Glutamatergic neuron (in vitro differentiated cells): ENCODE results near the gene POC5. TPM values are rescaled to one million over a fixed set of nuclear protein-coding genes. Genes with fewer than 3 reads are reported as not detected.

ENCODE experiments used
- DNase-seq: peaks from one replicate; pipeline ENCODE4 v3.0.0; 2022
- H3K27ac Mint-ChIP-seq: one replicate; pipeline ENCODE4 v1.8.0; 2020; ENCODE audit warnings: mild to moderate bottlenecking, mixed read lengths, inconsistent platforms; ENCODE audit not compliant: unreplicated experiment
- H3K27me3 Mint-ChIP-seq: one replicate; pipeline ENCODE4 v1.8.0; 2020; ENCODE audit warnings: mild to moderate bottlenecking, moderate library complexity, mixed read lengths, inconsistent platforms; ENCODE audit not compliant: unreplicated experiment
- H3K36me3 Mint-ChIP-seq: one replicate; pipeline ENCODE4 v1.8.0; 2020; ENCODE audit warnings: mild to moderate bottlenecking, mixed read lengths, inconsistent platforms; ENCODE audit not compliant: unreplicated experiment
- H3K4me1 Mint-ChIP-seq: one replicate; pipeline ENCODE4 v1.8.0; 2020; ENCODE audit warnings: mild to moderate bottlenecking, low read depth, mixed read lengths, inconsistent platforms; ENCODE audit not compliant: unreplicated experiment
- H3K4me3 Mint-ChIP-seq: one replicate; pipeline ENCODE4 v1.8.0; 2020; ENCODE audit warnings: mild to moderate bottlenecking, mixed read lengths, inconsistent platforms; ENCODE audit not compliant: unreplicated experiment
- H3K9me3 Mint-ChIP-seq: one replicate; pipeline ENCODE4 v1.8.0; 2020; ENCODE audit warnings: mild to moderate bottlenecking, moderate library complexity, mixed read lengths, inconsistent platforms; ENCODE audit not compliant: unreplicated experiment
- CTCF ChIP-seq: fragments of 200-600 bp; sonication (generic); IDR thresholded peaks from one replicate; pipeline ENCODE4 v1.5.0; 2021; ENCODE audit not compliant: partially characterized antibody, unreplicated experiment
- long read RNA-seq: library from polyadenylated mRNA; unstranded; transcript quantifications from one replicate; pipeline ENCODE4 v2.0.0, GENCODE V29; 2020; ENCODE audit not compliant: unreplicated experiment
- total RNA-seq: library from RNA; stranded (reverse); fragmentation: NEBNext Ultra II Directional; extraction: Animal tissue kit (Norgen Biotek cat#: 25700); gene quantifications from one replicate; pipeline ENCODE4 v1.2.1, GENCODE V29; 2021; ENCODE audit not compliant: unreplicated experiment

The POC5 gene
- total RNA-seq: 21.5 TPM
- long read RNA-seq, partial matches to known transcripts: 2 of 4 reads
- long read RNA-seq, other reads (novel, unspliced or antisense): 1 of 4 reads

GRCh38 chr5:75717082-75717922 is at the start of gene POC5:
POC5 (minus strand) TSS chr5:75717437; CDS start chr5:75712937, 4,500 bp downstream.
- peak within 1 kb of the TSS; percentile 97 for H3K27ac Mint-ChIP-seq
- DNase-seq: peak; percentile 98
- peaks cover 3% of the 10 kb centered on the region for H3K9me3 Mint-ChIP-seq
- peaks cover 6% of the 10 kb centered on the region for H3K27me3 Mint-ChIP-seq
- no peaks in the 10 kb centered on the region for H3K36me3 Mint-ChIP-seq
- no peak for TF ChIP-seq CTCF
- H3K4me1 Mint-ChIP-seq: peaks cover 11% of the 10 kb centered on the region
- peak within 1 kb of the TSS; percentile 96 for H3K4me3 Mint-ChIP-seq

GRCh38 chr5:75758116-75758515 is 40.9 kb upstream of the POC5 start:
- H3K4me1 Mint-ChIP-seq: no peaks in the 10 kb centered on the region
- H3K36me3 Mint-ChIP-seq: no peaks in the 10 kb centered on the region
- no peak for DNase-seq
- H3K27ac Mint-ChIP-seq: no peak overlapping the region
- no peak for TF ChIP-seq CTCF
- no peaks in the 10 kb centered on the region for H3K27me3 Mint-ChIP-seq
- H3K9me3 Mint-ChIP-seq: no peaks in the 10 kb centered on the region
- H3K4me3 Mint-ChIP-seq: no peak overlapping the region

- Mint-ChIP-seq H3K4me3 (no peak overlapping the region), H3K27me3 (no peaks in the 10 kb centered on the region), H3K9me3 (no peaks in the 10 kb centered on the region), H3K27ac (no peak overlapping the region), H3K4me1 (no peaks in the 10 kb centered on the region), H3K36me3 (no peaks in the 10 kb centered on the region)
- no peak for DNase-seq
- no peak for TF ChIP-seq CTCF
Observed at GRCh38 chr5:75756981-75757380, 39.7 kb upstream of the POC5 start.

DNA sequence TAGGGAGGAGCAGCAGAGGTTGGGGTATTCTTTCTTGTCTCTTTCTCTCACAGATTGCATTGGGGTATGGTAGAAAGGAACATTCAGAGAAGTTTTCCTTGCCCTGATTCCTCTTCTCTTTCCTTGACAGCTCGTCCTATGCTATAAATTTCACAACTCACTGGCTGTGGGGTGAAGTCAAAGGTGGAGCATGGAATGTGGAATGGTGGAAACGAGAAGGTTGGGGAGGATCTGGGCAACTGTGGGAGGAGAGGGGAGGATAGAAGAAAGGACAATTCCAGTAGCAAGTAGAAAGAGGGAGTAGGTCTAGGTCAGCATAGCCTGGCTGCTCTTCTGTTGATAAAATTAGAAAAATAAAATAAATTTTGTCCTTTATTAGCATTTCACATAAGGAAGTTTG is 39.0 kb upstream of the POC5 start:
- Mint-ChIP-seq H3K27me3 (no peaks in the 10 kb centered on the region), H3K4me1 (no peaks in the 10 kb centered on the region), H3K9me3 (no peaks in the 10 kb centered on the region), H3K36me3 (no peaks in the 10 kb centered on the region), H3K4me3 (no peak overlapping the region), H3K27ac (no peak overlapping the region)
- TF ChIP-seq CTCF: no peak
- DNase-seq: no peak

GRCh38 chr5:75753182-75753581 is 35.9 kb upstream of the POC5 start:
- Mint-ChIP-seq H3K27ac (no peak overlapping the region), H3K4me3 (no peak overlapping the region), H3K9me3 (no peaks in the 10 kb centered on the region), H3K4me1 (no peaks in the 10 kb centered on the region), H3K27me3 (no peaks in the 10 kb centered on the region), H3K36me3 (no peaks in the 10 kb centered on the region)
- TF ChIP-seq CTCF: no peak
- DNase-seq: no peak
